HepG2 (cell line): Measurements from ENCODE around the gene UBE2E1. TPM values are rescaled to one million over a fixed set of nuclear protein-coding genes. Genes with fewer than 3 reads are reported as not detected.

ENCODE experiments used
- FLYWCH1 ChIP-seq: sonication (generic); formaldehyde crosslinking; IDR thresholded peaks from 2 replicates; pipeline ENCODE4 v1.8.1; 2023; ENCODE audit warnings: mild to moderate bottlenecking, missing genetic modification reagents
- MXI1 ChIP-seq: IDR thresholded peaks from 3 replicates; pipeline ENCODE4 v1.6.1; 2012; ENCODE audit warnings: low read depth, low read length, inconsistent platforms, borderline replicate concordance
- polyA plus RNA-seq, 8 experiments: library from polyadenylated mRNA; depleted of rRNA in 3 of 8; stranded (reverse) in 7 of 8; unstranded in 1 of 8; fragments of >200 nt; fragmentation: Illumina TruSeq in 4 of 8; extraction: Trizol in 4 of 8; gene quantifications; 2 replicates each; pipeline versions ENCODE4 v1.2.1 to v1.2.3, GENCODE V29; 2011 to 2016; ENCODE audit warnings: low read depth in 4 of 8, missing spikeins in 1 of 8, mixed read lengths in 1 of 8; ENCODE audit not compliant: insufficient read depth in 1 of 8
- total RNA-seq, 5 experiments: library from RNA; depleted of rRNA; stranded (reverse); fragments of >200 nt; fragmentation: Illumina TruSeq; extraction: Trizol; gene quantifications; 2 replicates each; pipeline ENCODE4 v1.2.3, GENCODE V29; 2016; ENCODE audit warnings: low read depth in 1 of 5
- TF ChIP-seq, protein P1 (sequence below): sonication (generic); formaldehyde crosslinking; IDR thresholded peaks from 2 replicates; pipeline ENCODE4 v1.4.0; 2020; ENCODE audit warnings: missing genetic modification reagents
- TF ChIP-seq, protein P2 (sequence below): sonication (generic); formaldehyde crosslinking; IDR thresholded peaks from 2 replicates; pipeline ENCODE4 v1.9.0; 2021; ENCODE audit warnings: missing genetic modification reagents, borderline replicate concordance
- TF ChIP-seq, protein P3 (sequence below), 2 experiments: fragments of 450-650 bp in 1 of 2; sonication (generic) in 1 of 2; formaldehyde crosslinking in 1 of 2; IDR thresholded peaks; 2 replicates each; pipeline versions ENCODE4 v1.6.1 to v1.8.0; 2016 to 2022; ENCODE audit warnings: antibody characterized with exemption in 1 of 2, mild to moderate bottlenecking in 1 of 2, missing genetic modification reagents in 1 of 2
- TF ChIP-seq, protein P4 (sequence below): sonication (generic); formaldehyde crosslinking; conservative IDR thresholded peaks from 2 replicates; pipeline ENCODE4 v1.8.0; 2022; ENCODE audit warnings: mild to moderate bottlenecking, moderate library complexity, missing genetic modification reagents

UBE2E1 gene
- total and polyA plus RNA-seq, 2 of the 13 experiments (the other 11 are each of a cell fraction or from before 2014, with no cell fraction given): 55.4 to 61.8 TPM

DNA sequence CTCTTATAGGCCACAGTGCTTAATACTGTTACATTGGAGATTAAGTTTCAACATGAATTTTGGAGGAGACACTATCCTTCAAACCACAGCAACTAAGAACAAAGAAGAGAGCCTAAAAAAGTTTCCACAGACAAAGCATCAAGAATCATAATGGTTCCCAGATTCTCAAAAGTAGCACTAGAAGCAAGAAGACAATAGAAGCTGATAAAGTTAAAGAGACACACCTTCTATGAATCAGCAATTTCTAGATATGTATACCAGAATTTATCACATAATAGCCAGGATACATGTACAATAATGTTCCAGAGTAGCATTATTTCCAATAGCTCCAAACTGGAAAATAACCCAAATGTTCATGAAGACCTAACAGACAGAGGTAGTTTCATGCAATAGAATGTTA lies 98.8 kb downstream of the UBE2E1 start (continued):
- TF ChIP-seq, protein P1, sequence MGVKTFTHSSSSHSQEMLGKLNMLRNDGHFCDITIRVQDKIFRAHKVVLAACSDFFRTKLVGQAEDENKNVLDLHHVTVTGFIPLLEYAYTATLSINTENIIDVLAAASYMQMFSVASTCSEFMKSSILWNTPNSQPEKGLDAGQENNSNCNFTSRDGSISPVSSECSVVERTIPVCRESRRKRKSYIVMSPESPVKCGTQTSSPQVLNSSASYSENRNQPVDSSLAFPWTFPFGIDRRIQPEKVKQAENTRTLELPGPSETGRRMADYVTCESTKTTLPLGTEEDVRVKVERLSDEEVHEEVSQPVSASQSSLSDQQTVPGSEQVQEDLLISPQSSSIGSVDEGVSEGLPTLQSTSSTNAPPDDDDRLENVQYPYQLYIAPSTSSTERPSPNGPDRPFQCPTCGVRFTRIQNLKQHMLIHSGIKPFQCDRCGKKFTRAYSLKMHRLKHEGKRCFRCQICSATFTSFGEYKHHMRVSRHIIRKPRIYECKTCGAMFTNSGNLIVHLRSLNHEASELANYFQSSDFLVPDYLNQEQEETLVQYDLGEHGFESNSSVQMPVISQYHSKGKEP (CRISPR knock-in tag): no peak
- TF ChIP-seq, protein P2, sequence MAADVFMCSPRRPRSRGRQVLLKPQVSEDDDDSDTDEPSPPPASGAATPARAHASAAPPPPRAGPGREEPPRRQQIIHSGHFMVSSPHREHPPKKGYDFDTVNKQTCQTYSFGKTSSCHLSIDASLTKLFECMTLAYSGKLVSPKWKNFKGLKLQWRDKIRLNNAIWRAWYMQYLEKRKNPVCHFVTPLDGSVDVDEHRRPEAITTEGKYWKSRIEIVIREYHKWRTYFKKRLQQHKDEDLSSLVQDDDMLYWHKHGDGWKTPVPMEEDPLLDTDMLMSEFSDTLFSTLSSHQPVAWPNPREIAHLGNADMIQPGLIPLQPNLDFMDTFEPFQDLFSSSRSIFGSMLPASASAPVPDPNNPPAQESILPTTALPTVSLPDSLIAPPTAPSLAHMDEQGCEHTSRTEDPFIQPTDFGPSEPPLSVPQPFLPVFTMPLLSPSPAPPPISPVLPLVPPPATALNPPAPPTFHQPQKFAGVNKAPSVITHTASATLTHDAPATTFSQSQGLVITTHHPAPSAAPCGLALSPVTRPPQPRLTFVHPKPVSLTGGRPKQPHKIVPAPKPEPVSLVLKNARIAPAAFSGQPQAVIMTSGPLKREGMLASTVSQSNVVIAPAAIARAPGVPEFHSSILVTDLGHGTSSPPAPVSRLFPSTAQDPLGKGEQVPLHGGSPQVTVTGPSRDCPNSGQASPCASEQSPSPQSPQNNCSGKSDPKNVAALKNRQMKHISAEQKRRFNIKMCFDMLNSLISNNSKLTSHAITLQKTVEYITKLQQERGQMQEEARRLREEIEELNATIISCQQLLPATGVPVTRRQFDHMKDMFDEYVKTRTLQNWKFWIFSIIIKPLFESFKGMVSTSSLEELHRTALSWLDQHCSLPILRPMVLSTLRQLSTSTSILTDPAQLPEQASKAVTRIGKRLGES: no peak
- TF ChIP-seq, protein P3, sequence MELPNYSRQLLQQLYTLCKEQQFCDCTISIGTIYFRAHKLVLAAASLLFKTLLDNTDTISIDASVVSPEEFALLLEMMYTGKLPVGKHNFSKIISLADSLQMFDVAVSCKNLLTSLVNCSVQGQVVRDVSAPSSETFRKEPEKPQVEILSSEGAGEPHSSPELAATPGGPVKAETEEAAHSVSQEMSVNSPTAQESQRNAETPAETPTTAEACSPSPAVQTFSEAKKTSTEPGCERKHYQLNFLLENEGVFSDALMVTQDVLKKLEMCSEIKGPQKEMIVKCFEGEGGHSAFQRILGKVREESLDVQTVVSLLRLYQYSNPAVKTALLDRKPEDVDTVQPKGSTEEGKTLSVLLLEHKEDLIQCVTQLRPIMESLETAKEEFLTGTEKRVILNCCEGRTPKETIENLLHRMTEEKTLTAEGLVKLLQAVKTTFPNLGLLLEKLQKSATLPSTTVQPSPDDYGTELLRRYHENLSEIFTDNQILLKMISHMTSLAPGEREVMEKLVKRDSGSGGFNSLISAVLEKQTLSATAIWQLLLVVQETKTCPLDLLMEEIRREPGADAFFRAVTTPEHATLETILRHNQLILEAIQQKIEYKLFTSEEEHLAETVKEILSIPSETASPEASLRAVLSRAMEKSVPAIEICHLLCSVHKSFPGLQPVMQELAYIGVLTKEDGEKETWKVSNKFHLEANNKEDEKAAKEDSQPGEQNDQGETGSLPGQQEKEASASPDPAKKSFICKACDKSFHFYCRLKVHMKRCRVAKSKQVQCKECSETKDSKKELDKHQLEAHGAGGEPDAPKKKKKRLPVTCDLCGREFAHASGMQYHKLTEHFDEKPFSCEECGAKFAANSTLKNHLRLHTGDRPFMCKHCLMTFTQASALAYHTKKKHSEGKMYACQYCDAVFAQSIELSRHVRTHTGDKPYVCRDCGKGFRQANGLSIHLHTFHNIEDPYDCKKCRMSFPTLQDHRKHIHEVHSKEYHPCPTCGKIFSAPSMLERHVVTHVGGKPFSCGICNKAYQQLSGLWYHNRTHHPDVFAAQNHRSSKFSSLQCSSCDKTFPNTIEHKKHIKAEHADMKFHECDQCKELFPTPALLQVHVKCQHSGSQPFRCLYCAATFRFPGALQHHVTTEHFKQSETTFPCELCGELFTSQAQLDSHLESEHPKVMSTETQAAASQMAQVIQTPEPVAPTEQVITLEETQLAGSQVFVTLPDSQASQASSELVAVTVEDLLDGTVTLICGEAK (IDR thresholded peaks at IDR 0.05): no peak
- TF ChIP-seq, protein P3 (CRISPR knock-in tag; IDR thresholded peaks at IDR 0.05): no peak
- TF ChIP-seq MXI1 (no peak), FLYWCH1 (no peak)
- TF ChIP-seq, protein P4, sequence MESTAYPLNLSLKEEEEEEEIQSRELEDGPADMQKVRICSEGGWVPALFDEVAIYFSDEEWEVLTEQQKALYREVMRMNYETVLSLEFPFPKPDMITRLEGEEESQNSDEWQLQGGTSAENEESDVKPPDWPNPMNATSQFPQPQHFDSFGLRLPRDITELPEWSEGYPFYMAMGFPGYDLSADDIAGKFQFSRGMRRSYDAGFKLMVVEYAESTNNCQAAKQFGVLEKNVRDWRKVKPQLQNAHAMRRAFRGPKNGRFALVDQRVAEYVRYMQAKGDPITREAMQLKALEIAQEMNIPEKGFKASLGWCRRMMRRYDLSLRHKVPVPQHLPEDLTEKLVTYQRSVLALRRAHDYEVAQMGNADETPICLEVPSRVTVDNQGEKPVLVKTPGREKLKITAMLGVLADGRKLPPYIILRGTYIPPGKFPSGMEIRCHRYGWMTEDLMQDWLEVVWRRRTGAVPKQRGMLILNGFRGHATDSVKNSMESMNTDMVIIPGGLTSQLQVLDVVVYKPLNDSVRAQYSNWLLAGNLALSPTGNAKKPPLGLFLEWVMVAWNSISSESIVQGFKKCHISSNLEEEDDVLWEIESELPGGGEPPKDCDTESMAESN (CRISPR knock-in tag): no peak
